ENCODE results near the gene PRKCB. TPM values are rescaled to one million over a fixed set of nuclear protein-coding genes. Genes with fewer than 3 reads are reported as not detected.

The PRKCB gene
- total RNA-seq, 4 donors from 2014 or later = 7.0 to 88.3 (median 15.9) TPM

DNA sequence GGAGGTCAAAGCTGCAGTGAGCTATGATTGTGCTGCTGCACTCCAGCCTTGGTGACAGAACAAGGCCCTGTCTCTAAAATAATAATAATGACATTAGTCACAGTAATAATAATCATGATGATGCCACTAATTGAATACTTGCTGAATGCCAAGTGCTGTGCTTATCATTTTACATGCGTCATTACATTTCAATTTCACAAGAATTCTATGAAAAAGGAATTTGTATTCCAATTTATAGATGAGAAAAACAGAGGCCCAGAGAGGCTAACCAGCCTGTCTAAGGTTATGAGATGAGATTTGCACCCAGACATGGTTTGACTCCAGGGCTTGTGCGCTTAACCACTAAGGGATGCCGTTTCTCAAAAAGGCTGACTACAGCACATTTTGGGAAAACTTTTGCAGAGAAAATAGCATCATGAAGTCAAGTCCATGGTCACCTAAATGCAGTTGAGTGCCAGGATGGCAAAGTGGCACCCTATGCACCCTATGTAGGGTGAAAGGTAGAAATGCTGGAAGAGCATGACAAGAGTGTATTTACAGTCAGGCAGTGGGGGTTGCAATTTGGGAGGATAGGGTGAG, 276.0 kb downstream of the PRKCB start:
- no peaks in the 10 kb centered on the region for H3K4me1 ChIP-seq
- no peak for TF ChIP-seq POLR2A (IDR thresholded peaks at IDR 0.05)
- TF ChIP-seq, protein P1, sequence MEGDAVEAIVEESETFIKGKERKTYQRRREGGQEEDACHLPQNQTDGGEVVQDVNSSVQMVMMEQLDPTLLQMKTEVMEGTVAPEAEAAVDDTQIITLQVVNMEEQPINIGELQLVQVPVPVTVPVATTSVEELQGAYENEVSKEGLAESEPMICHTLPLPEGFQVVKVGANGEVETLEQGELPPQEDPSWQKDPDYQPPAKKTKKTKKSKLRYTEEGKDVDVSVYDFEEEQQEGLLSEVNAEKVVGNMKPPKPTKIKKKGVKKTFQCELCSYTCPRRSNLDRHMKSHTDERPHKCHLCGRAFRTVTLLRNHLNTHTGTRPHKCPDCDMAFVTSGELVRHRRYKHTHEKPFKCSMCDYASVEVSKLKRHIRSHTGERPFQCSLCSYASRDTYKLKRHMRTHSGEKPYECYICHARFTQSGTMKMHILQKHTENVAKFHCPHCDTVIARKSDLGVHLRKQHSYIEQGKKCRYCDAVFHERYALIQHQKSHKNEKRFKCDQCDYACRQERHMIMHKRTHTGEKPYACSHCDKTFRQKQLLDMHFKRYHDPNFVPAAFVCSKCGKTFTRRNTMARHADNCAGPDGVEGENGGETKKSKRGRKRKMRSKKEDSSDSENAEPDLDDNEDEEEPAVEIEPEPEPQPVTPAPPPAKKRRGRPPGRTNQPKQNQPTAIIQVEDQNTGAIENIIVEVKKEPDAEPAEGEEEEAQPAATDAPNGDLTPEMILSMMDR (IDR thresholded peaks at IDR 0.05) = no peak
- H3K27ac ChIP-seq = no peak overlapping the region
- H3K36me3 ChIP-seq = no peaks in the 10 kb centered on the region
- no peak overlapping the region for H3K4me3 ChIP-seq
- no peaks in the 10 kb centered on the region for H3K27me3 ChIP-seq
- no peaks in the 10 kb centered on the region for H3K9me3 ChIP-seq
- no peak for DNase-seq

DNA sequence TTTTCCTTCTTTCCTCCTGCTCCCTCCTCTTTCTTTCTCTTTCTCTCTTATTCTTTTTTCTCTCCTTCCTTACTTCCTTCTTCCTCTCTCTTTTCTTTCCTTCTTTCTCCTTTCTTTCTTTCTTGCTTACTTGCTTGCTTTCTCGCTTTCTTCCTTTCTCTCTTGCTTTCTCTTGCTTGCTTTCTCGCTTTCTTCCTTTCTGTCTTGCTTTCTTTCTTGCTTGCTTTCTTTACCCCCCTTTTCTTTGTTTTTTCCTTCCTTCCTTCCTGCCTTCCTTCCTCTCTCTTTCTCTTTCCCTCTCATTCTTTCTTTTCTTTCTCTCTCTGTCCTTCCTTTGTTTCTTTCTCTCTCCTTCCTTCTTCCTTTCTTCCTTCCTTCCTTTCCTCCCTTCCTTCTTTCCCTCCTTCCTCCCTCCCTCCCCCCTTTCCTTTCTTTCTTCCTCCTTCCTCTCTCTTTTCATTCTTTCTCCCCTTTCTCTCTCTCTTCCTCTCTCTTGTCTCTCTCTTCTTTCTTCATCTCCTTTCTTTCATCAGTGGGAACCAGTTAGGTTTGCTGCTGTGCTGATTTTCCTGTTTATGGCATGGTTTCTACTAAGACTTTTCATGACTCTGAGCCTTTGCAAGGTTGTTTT, 277.4 kb downstream of the PRKCB start:
- H3K4me3 ChIP-seq = no peak overlapping the region
- no peak overlapping the region for H3K27ac ChIP-seq
- H3K9me3 ChIP-seq = no peaks in the 10 kb centered on the region
- DNase-seq = no peak
- no peaks in the 10 kb centered on the region for H3K36me3 ChIP-seq
- TF ChIP-seq, protein P1 (IDR thresholded peaks at IDR 0.05) = no peak
- TF ChIP-seq POLR2A (IDR thresholded peaks at IDR 0.05) = no peak
- peaks cover 0 to 8% (median 0%) of the 10 kb centered on the region in 4 donors for H3K4me1 ChIP-seq
- H3K27me3 ChIP-seq = no peaks in the 10 kb centered on the region

DNA sequence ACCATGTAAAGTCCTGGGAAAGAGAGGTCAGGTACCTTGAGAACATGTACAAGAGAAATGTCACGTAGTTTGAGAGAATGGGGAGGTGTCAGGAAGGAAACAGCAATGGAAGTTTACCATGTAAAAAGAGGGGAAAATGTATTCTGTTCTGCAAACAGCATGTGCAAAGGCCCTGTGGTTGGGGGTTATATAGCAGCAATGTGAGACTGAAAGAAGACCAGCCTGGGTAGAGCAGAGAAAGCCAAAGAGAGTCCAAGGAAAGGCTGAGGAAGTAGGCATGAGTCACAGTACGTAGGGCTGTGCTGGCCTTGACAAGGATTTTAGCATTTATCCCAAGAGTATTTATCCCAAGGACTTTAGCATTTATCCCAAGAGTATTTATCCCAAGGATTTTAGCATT, 279.1 kb downstream of the PRKCB start:
- no peak for DNase-seq

DNA sequence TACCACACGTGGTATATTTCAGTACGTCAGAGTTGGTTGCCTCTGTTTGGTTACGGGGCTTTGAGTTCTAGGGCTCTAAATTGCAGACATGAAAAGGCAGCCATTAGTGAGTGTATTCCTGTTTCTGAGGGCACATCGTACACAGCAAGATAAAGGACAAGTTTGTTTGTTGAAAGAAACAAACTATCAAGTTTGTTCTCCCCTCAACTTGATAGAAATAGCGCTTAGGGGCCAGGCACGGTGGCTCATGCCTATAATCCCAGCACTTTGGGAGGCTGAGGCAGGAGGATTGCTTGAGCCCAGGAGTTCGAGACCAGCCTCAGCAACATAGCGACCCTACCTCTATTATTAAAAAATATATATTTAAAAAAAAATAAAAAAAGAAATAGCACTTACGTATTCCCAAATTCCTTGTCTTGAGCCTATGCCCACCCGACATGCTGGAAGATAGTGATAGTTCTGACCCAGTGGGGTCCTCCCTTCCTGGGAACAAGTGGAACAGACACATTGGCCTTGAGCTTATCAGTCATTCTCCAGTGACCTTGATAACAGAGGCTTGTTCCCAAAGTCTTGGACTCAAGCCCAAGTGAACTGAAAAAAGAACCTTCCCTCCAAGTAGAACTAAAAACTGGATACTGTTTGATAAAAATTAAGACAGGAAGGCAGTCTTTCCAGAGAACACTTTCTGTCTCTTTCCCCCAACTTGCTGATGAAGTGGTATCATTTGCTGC, 280.4 kb downstream of the PRKCB start:
- Histone ChIP-seq H3K27me3 (no peaks in the 10 kb centered on the region), H3K27ac (no peak overlapping the region), H3K9me3 (no peaks in the 10 kb centered on the region), H3K4me3 (no peak overlapping the region), H3K4me1 (peaks cover 0 to 8% (median 0%) of the 10 kb centered on the region in 4 donors), H3K36me3 (no peaks in the 10 kb centered on the region)
- DNase-seq = no peak
- TF ChIP-seq, protein P1 (IDR thresholded peaks at IDR 0.05) = no peak
- TF ChIP-seq POLR2A (IDR thresholded peaks at IDR 0.05) = no peak

More for the DNA sequence above, 279.1 kb downstream of the PRKCB start:
- TF ChIP-seq, protein P1 (IDR thresholded peaks at IDR 0.05) = no peak
- TF ChIP-seq POLR2A (IDR thresholded peaks at IDR 0.05) = no peak
- Histone ChIP-seq H3K9me3 (no peaks in the 10 kb centered on the region), H3K36me3 (no peaks in the 10 kb centered on the region), H3K4me1 (peaks cover 0 to 8% (median 0%) of the 10 kb centered on the region in 4 donors), H3K27me3 (no peaks in the 10 kb centered on the region), H3K27ac (no peak overlapping the region), H3K4me3 (no peak overlapping the region)

DNA sequence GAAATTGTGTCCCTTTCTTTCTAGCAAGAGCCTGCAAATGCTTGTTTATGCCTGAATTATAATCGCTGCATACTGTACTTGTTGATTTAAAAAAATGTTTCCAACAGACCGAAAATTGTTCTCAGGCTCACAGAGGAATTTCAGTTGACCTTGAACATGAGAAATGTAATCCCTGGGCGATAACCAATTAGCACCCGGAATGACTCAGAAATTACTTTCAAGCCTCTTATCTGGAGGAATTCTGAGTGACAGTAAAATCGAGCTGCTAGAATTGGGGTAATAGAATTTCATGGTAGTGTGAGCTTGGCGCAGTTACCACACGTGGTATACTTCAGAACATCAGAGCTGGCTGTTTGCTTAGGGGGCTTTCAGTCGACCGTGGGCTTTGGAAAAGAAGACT, 281.2 kb downstream of the PRKCB start:
- no peak for DNase-seq

More for the DNA sequence above, 281.2 kb downstream of the PRKCB start:
- H3K36me3 ChIP-seq = no peaks in the 10 kb centered on the region
- TF ChIP-seq, protein P1 (IDR thresholded peaks at IDR 0.05) = no peak
- H3K4me1 ChIP-seq = peaks cover 0 to 8% (median 0%) of the 10 kb centered on the region in 4 donors
- no peak overlapping the region for H3K4me3 ChIP-seq
- no peak overlapping the region for H3K27ac ChIP-seq
- H3K27me3 ChIP-seq = no peaks in the 10 kb centered on the region
- H3K9me3 ChIP-seq = no peaks in the 10 kb centered on the region
